Measurements from ENCODE around the gene XYLT1.
"Not testable (repeated sequence)": the region's sequence is repeated elsewhere in the genome, so short reads cannot be mapped to it uniquely, and the experiment has no call there.

- TF ChIP-seq POLR2A, CTCF (IDR thresholded peaks at IDR 0.05): not testable (repeated sequence)
These were observed 135.4 kb downstream of the XYLT1 start for GRCh38 chr16:17335406-17335805.

All from vagina (tissue), 2 donors.